Nephron (organoid): ENCODE measurements around the gene MRE11.

Experiments used
- H3K27ac Mint-ChIP-seq, 3 experiments: 2 replicates each; pipeline ENCODE4 v1.8.0; 2020; ENCODE audit warnings: mixed read lengths in 3 of 3, mild to moderate bottlenecking in 2 of 3, moderate library complexity in 1 of 3
- H3K27me3 Mint-ChIP-seq: 2 replicates; pipeline ENCODE4 v1.8.0; 2021; ENCODE audit warnings: low read depth, mild to moderate bottlenecking, moderate library complexity, mixed read lengths
- H3K36me3 Mint-ChIP-seq: 2 replicates; pipeline ENCODE4 v1.8.0; 2020; ENCODE audit warnings: low read depth, mixed read lengths
- H3K4me1 Mint-ChIP-seq: 2 replicates; pipeline ENCODE4 v1.8.0; 2020; ENCODE audit warnings: mixed read lengths
- H3K4me3 Mint-ChIP-seq, 3 experiments: 2 replicates each; pipeline ENCODE4 v1.8.0; 2020; ENCODE audit warnings: mild to moderate bottlenecking in 3 of 3, mixed read lengths in 3 of 3, moderate library complexity in 2 of 3
- H3K9me3 Mint-ChIP-seq: 2 replicates; pipeline ENCODE4 v1.8.0; 2020; ENCODE audit warnings: mixed read lengths
- CTCF ChIP-seq, 3 experiments: fragments of 200-600 bp; sonication (generic); IDR thresholded peaks; one replicate each; pipeline ENCODE4 v1.5.0; 2021; ENCODE audit warnings: antibody characterized with exemption in 3 of 3; ENCODE audit not compliant: unreplicated experiment in 3 of 3

The MRE11 gene

GRCh38 chr11:94500181-94500580 is 6.5 kb upstream of the MRE11 start:
- no peak for TF ChIP-seq CTCF (IDR thresholded peaks at IDR 0.05; ENCODE audit: unreplicated experiment in 3 of 3)
- peaks cover 15% of the 10 kb centered on the region for H3K36me3 Mint-ChIP-seq
- no peaks in the 10 kb centered on the region for H3K9me3 Mint-ChIP-seq
- H3K27ac Mint-ChIP-seq: no peak overlapping the region
- no peak overlapping the region for H3K4me3 Mint-ChIP-seq
- no peaks in the 10 kb centered on the region for H3K4me1 Mint-ChIP-seq
- H3K27me3 Mint-ChIP-seq: no peaks in the 10 kb centered on the region

GRCh38 chr11:94494126-94494680 is 559 bp upstream of the MRE11 start:
- Mint-ChIP-seq H3K27ac (peak overlapping the region; percentile 87 to 95 (median 94)), H3K36me3 (peaks cover 27% of the 10 kb centered on the region), H3K4me3 (peak overlapping the region; percentile 87 to 97 (median 92)), H3K27me3 (no peaks in the 10 kb centered on the region), H3K4me1 (peaks cover 22% of the 10 kb centered on the region), H3K9me3 (no peaks in the 10 kb centered on the region)
- no peak for TF ChIP-seq CTCF (IDR thresholded peaks at IDR 0.05; ENCODE audit: unreplicated experiment in 3 of 3)

- no peaks in the 10 kb centered on the region for H3K9me3 Mint-ChIP-seq
- peaks cover 72% of the 10 kb centered on the region for H3K36me3 Mint-ChIP-seq
- H3K27ac Mint-ChIP-seq: no peak overlapping the region
- TF ChIP-seq CTCF (IDR thresholded peaks at IDR 0.05; ENCODE audit: unreplicated experiment in 3 of 3): no peak
- H3K4me1 Mint-ChIP-seq: no peaks in the 10 kb centered on the region
- H3K4me3 Mint-ChIP-seq: no peak overlapping the region
- no peaks in the 10 kb centered on the region for H3K27me3 Mint-ChIP-seq
Measured at GRCh38 chr11:94486068-94486467, 7.6 kb downstream of the MRE11 start.

- Mint-ChIP-seq H3K36me3 (peaks cover 46% of the 10 kb centered on the region), H3K27me3 (no peaks in the 10 kb centered on the region), H3K27ac (no peak overlapping the region), H3K4me1 (no peaks in the 10 kb centered on the region), H3K9me3 (no peaks in the 10 kb centered on the region), H3K4me3 (no peak overlapping the region)
- no peak for TF ChIP-seq CTCF (IDR thresholded peaks at IDR 0.05; ENCODE audit: unreplicated experiment in 3 of 3)
Measured at GRCh38 chr11:94481342-94481741, 12.3 kb downstream of the MRE11 start.

- peaks cover 36% of the 10 kb centered on the region for H3K36me3 Mint-ChIP-seq
- H3K27ac Mint-ChIP-seq: no peak overlapping the region
- H3K4me1 Mint-ChIP-seq: no peaks in the 10 kb centered on the region
- H3K9me3 Mint-ChIP-seq: no peaks in the 10 kb centered on the region
- no peaks in the 10 kb centered on the region for H3K27me3 Mint-ChIP-seq
- H3K4me3 Mint-ChIP-seq: no peak overlapping the region
- TF ChIP-seq CTCF (IDR thresholded peaks at IDR 0.05; ENCODE audit: unreplicated experiment in 3 of 3): no peak
Measured at GRCh38 chr11:94477624-94478023, 16.0 kb downstream of the MRE11 start.
